Osteocyte (in vitro differentiated cells): ENCODE data around the gene GABRD. TPM values are rescaled to one million over a fixed set of nuclear protein-coding genes. Genes with fewer than 3 reads are reported as not detected.
"Not testable (repeated sequence)": the region's sequence is repeated elsewhere in the genome, so short reads cannot be mapped to it uniquely, and the experiment has no call there.

Experiments
- DNase-seq: peaks from one replicate; pipeline ENCODE4 v3.0.0; 2021; ENCODE audit warnings: mixed read lengths; ENCODE audit not compliant: unreplicated experiment; ENCODE audit errors: extremely low spot score
- H3K27ac Mint-ChIP-seq: one replicate; pipeline ENCODE4 v1.8.0; 2021; ENCODE audit warnings: mild to moderate bottlenecking, mixed read lengths; ENCODE audit not compliant: unreplicated experiment
- H3K27me3 Mint-ChIP-seq: one replicate; pipeline ENCODE4 v1.8.0; 2021; ENCODE audit warnings: mixed read lengths; ENCODE audit not compliant: unreplicated experiment
- H3K36me3 Mint-ChIP-seq: one replicate; pipeline ENCODE4 v1.8.0; 2021; ENCODE audit warnings: mixed read lengths; ENCODE audit not compliant: unreplicated experiment
- H3K4me1 Mint-ChIP-seq: one replicate; pipeline ENCODE4 v1.8.0; 2021; ENCODE audit warnings: mixed read lengths; ENCODE audit not compliant: unreplicated experiment
- H3K4me3 Mint-ChIP-seq: one replicate; pipeline ENCODE4 v1.8.0; 2021; ENCODE audit warnings: mild to moderate bottlenecking, moderate library complexity, mixed read lengths; ENCODE audit not compliant: unreplicated experiment
- H3K9me3 Mint-ChIP-seq: one replicate; pipeline ENCODE4 v1.8.0; 2021; ENCODE audit warnings: mixed read lengths; ENCODE audit not compliant: unreplicated experiment
- total RNA-seq: library from RNA; stranded (reverse); gene quantifications from 2 replicates; pipeline ENCODE4 v1.2.1, GENCODE V29; 2021
- TF ChIP-seq, protein P1 (sequence below): fragments of 200-600 bp; sonication (generic); IDR thresholded peaks from 2 replicates; pipeline ENCODE4 v1.5.0; 2021; ENCODE audit warnings: antibody characterized with exemption, mild to moderate bottlenecking, moderate library complexity

GABRD gene
- total RNA-seq, 1 donor from 2014 or later: not detected

DNA sequence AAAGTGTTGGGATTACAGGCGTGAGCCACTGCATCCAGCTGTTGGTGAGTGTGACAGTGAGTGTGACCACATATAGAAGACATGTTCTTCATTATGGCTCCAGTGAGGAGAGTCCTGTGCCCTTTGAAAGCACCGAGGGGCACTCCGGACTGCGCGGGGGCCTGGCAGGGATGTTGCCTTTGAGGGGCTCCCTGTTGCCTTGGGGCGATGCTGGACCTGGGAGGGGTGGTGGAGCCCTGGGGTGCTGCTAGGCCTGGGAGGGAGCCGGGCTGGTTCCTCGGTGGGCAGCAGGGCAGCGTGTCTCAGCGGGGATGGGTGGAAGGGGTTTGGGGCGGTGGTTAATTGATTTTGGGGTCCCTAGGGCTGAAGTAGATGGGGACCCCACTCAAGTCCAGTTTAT is 41.0 kb upstream of the GABRD start:
- TF ChIP-seq, protein P1, sequence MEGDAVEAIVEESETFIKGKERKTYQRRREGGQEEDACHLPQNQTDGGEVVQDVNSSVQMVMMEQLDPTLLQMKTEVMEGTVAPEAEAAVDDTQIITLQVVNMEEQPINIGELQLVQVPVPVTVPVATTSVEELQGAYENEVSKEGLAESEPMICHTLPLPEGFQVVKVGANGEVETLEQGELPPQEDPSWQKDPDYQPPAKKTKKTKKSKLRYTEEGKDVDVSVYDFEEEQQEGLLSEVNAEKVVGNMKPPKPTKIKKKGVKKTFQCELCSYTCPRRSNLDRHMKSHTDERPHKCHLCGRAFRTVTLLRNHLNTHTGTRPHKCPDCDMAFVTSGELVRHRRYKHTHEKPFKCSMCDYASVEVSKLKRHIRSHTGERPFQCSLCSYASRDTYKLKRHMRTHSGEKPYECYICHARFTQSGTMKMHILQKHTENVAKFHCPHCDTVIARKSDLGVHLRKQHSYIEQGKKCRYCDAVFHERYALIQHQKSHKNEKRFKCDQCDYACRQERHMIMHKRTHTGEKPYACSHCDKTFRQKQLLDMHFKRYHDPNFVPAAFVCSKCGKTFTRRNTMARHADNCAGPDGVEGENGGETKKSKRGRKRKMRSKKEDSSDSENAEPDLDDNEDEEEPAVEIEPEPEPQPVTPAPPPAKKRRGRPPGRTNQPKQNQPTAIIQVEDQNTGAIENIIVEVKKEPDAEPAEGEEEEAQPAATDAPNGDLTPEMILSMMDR: no peak
- H3K36me3 Mint-ChIP-seq: no peaks in the 10 kb centered on the region
- no peaks in the 10 kb centered on the region for H3K27me3 Mint-ChIP-seq
- H3K27ac Mint-ChIP-seq: no peak overlapping the region
- DNase-seq: no peak
- H3K4me1 Mint-ChIP-seq: no peaks in the 10 kb centered on the region
- H3K4me3 Mint-ChIP-seq: no peak overlapping the region
- no peaks in the 10 kb centered on the region for H3K9me3 Mint-ChIP-seq

DNA sequence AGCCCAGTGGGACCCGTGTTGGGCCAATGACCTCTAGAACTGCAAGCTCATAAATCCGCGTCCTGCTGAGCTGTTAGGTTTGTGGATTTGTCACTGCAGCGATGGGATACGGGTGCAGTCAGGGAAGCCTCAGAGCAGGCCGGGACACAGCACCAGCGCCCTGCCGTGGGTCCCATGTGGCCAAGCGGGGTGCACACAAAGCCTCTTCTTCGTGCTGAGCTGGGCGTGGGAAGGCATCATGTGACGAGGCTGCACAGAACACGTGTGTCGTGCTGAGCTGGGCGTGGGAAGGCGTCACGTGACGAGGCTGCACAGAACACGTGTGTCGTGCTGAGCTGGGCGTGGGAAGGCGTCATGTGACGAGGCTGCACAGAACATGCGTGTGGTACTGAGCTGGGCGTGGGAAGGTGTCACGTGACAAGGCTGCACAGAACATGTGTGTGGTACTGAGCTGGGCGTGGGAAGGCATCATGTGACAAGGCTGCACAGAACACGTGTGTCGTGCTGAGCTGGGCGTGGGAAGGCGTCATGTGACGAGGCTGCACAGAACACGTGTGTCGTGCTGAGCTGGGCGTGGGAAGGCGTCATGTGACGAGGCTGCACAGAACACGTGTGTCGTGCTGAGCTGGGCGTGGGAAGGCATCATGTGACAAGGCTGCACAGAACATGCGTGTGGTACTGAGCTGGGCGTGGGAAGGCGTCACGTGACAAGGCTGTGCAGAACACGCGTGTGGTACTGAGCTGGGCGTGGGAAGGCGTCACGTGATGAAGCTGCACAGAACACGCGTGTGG is 40.3 kb upstream of the GABRD start:
- H3K4me1 Mint-ChIP-seq, H3K27ac Mint-ChIP-seq, H3K4me3 Mint-ChIP-seq, DNase-seq, H3K27me3 Mint-ChIP-seq, H3K9me3 Mint-ChIP-seq, H3K36me3 Mint-ChIP-seq: not testable (repeated sequence)

DNA sequence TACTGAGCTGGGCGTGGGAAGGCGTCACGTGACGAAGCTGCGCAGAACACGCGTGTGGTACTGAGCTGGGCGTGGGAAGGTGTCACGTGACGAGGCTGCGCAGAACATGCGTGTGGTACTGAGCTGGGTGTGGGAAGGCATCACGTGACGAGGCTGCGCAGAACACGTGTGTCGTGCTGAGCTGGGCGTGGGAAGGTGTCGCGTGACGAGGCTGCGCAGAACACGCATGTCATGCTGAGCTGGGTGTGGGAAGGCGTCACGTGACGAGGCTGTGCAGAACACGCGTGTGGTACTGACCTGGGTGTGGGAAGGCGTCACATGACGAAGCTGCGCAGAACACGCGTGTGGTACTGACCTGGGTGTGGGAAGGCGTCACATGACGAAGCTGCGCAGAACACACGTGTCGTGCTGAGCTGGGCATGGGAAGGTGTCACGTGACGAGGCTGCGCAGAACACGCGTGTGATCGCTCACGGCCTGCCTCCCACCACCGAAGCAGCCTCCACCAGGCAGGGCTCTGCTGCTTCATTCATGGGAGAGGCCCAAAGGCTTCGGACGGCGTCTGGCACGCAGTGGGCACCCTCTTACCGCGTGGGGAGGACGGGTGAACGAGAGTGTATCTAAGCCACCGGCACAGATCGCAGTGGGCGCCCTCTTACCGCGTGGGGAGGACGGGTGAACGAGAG is 39.5 kb upstream of the GABRD start:
- H3K27ac Mint-ChIP-seq: no peak overlapping the region
- DNase-seq: no peak
- H3K9me3 Mint-ChIP-seq: no peaks in the 10 kb centered on the region
- H3K27me3 Mint-ChIP-seq: no peaks in the 10 kb centered on the region
- no peaks in the 10 kb centered on the region for H3K36me3 Mint-ChIP-seq
- TF ChIP-seq, protein P1: no peak
- H3K4me1 Mint-ChIP-seq: no peaks in the 10 kb centered on the region
- no peak overlapping the region for H3K4me3 Mint-ChIP-seq

DNA sequence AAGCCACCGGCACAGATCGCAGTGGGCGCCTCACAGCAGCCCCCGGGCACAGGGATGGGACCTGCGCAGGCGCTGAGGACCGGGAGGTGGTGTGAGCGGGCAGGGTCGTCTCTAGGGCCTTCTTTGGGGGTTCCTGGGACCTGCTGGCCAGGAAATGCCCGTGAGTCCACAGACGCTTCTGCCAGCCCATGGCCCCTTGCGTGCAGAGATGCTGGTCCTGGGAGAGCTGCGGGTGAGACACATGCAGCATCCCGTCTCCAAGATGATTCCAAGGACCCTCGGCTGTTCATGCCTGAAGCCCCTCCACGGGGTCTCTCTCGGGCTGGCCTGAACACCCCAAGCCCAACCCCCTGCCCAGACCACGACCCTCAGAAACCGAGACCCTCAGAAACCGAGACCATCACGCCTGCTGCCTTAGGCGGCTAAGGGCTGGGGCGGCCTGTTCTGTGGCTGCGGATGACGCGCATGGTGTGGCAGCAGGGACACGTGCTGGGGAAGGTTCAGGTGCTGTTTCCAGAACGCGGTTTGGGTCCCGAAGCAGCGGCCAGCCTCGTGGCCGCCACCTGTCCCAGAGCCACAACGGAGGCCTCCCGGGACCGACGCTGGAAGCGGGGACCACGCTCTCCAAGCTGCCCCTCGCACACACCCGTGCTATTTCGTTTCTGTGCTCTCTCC is 38.5 kb upstream of the GABRD start:
- H3K4me1 Mint-ChIP-seq: no peaks in the 10 kb centered on the region
- no peaks in the 10 kb centered on the region for H3K36me3 Mint-ChIP-seq
- H3K27ac Mint-ChIP-seq: no peak overlapping the region
- TF ChIP-seq, protein P1: no peak
- H3K4me3 Mint-ChIP-seq: no peak overlapping the region
- DNase-seq: no peak
- no peaks in the 10 kb centered on the region for H3K9me3 Mint-ChIP-seq
- H3K27me3 Mint-ChIP-seq: no peaks in the 10 kb centered on the region

DNA sequence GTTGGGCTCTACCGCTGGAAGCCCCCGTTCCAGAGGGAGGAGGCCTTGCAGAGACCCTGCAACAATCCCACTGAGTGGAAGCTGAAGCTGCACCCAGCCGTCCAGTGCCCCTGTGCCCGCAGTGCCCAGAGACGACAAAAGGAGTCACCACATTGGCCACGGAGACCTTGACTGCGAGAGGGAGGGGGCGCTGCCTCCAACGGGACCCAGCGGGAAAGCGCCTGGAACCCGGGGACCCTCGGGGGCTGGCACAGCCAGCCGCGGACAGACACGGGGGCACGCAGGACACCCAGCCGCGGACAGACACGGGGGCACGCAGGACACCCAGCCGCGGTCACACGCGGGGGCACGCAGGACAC is 38.0 kb upstream of the GABRD start:
- Mint-ChIP-seq H3K27me3 (no peaks in the 10 kb centered on the region), H3K27ac (no peak overlapping the region), H3K36me3 (no peaks in the 10 kb centered on the region), H3K4me3 (no peak overlapping the region), H3K4me1 (no peaks in the 10 kb centered on the region), H3K9me3 (no peaks in the 10 kb centered on the region)
- TF ChIP-seq, protein P1: no peak
- DNase-seq: no peak

DNA sequence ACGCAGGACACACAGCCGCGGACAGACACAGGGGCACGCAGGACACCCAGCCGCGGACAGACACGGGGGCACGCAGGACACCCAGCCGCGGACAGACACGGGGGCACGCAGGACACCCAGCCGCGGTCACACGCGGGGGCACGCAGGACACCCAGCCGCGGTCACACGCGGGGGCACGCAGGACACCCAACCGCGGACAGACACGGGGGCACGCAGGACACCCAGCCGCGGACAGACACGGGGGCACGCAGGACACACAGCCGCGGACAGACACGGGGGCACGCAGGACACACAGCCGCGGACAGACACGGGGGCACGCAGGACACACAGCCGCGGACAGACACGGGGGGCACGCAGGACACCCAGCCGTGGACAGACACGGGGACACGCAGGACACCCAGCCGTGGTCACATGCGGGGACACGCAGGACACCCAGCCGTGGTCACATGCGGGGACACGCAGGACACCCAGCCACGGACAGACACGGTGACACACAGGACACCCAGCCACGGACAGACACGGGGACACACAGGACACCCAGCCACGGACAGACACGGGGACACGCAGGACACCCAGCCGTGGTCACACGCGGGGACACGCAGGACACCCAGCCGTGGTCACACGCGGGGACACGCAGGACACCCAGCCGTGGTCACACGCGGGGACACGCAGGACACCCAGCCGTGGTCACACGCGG is 37.4 kb upstream of the GABRD start:
- not testable (repeated sequence) for H3K4me3 Mint-ChIP-seq, H3K9me3 Mint-ChIP-seq, DNase-seq, H3K27me3 Mint-ChIP-seq, H3K27ac Mint-ChIP-seq, H3K4me1 Mint-ChIP-seq, H3K36me3 Mint-ChIP-seq
